H1 (cell line): ENCODE data around the gene NUDT9. TPM values are rescaled to one million over a fixed set of nuclear protein-coding genes. Genes with fewer than 3 reads are reported as not detected.

Experiments used
- CTCF ChIA-PET: fragments of 300-600 bp; sonication (Branson Sonifier 250); formaldehyde crosslinking; loops from one replicate; lab custom pipeline; 2021; ENCODE audit not compliant: partially characterized antibody; lab: Charles Lee
- POLR2A ChIA-PET: fragments of 300-600 bp; sonication (Branson Sonifier 250); formaldehyde crosslinking; loops from one replicate; lab custom pipeline; 2021; ENCODE audit warnings: inconsistent platforms; ENCODE audit not compliant: partially characterized antibody; lab: Charles Lee
- DNase-seq, 2 experiments: peaks; one replicate each; pipeline versions ENCODE4 v3.0.0 to v3.0.0-alpha.2; 2010 to 2022; ENCODE audit warnings: low spot score in 2 of 2, low read depth in 1 of 2, mixed read lengths in 1 of 2
- FAIRE-seq: peaks from 2 replicates; lab custom pipeline; 2011; peaks lifted over from hg19 to GRCh38; lab: Jason Lieb, UNC
- H2AFZ ChIP-seq: 2 replicates; pipeline ENCODE4 v1.8.1; 2012; ENCODE audit warnings: low read length, inconsistent platforms
- H2AK5ac ChIP-seq: 2 replicates; pipeline ENCODE4 v1.6.1; 2013; ENCODE audit warnings: low read depth, low read length
- H2BK120ac ChIP-seq: replicated peaks from 2 replicates; pipeline ENCODE3; 2013; ENCODE audit warnings: low read depth, low read length, inconsistent platforms
- H2BK12ac ChIP-seq: 2 replicates; pipeline ENCODE4 v1.6.1; 2013; ENCODE audit warnings: low read depth, low read length
- H2BK15ac ChIP-seq: 2 replicates; pipeline ENCODE4 v1.6.1; 2013; ENCODE audit warnings: low read length
- H2BK20ac ChIP-seq: 2 replicates; pipeline ENCODE4 v1.6.1; 2013; ENCODE audit warnings: low read length
- H2BK5ac ChIP-seq: 2 replicates; pipeline ENCODE4 v1.6.1; 2013; ENCODE audit warnings: low read depth, low read length
- H3K14ac ChIP-seq: 2 replicates; pipeline ENCODE4 v1.6.1; 2013; ENCODE audit warnings: inconsistent platforms; ENCODE audit not compliant: insufficient read length
- H3K18ac ChIP-seq: 2 replicates; pipeline ENCODE4 v1.6.1; 2013; ENCODE audit warnings: low read length; ENCODE audit errors: extremely low read depth
- H3K23ac ChIP-seq: 2 replicates; pipeline ENCODE4 v1.6.1; 2013; ENCODE audit warnings: inconsistent platforms; ENCODE audit not compliant: insufficient read length
- H3K23me2 ChIP-seq: 2 replicates; pipeline ENCODE4 v1.6.1; 2013; ENCODE audit warnings: low read depth, low read length
- H3K27ac ChIP-seq: 2 replicates; pipeline ENCODE4 v1.6.1; 2011; ENCODE audit warnings: low read depth, low read length, inconsistent platforms
- H3K27me3 ChIP-seq, 4 experiments: replicated peaks in 1 of 4; 1 replicate in 1 of 4; 2 replicates in 3 of 4; pipeline versions ENCODE4 v1.6.1 to v1.8.1; 2011 to 2013; ENCODE audit warnings: low read length in 3 of 4, mild to moderate bottlenecking in 3 of 4, inconsistent platforms in 2 of 4, mixed read lengths in 2 of 4, moderate library complexity in 1 of 4; ENCODE audit not compliant: control insufficient read depth in 3 of 4, insufficient read depth in 3 of 4; ENCODE audit errors: extremely low read depth in 1 of 4
- H3K36me3 ChIP-seq, 4 experiments: 2 replicates each; pipeline versions ENCODE4 v1.6.1 to v1.8.1; 2011 to 2013; ENCODE audit warnings: mild to moderate bottlenecking in 4 of 4, low read length in 3 of 4, moderate library complexity in 2 of 4, control low read depth in 1 of 4, inconsistent platforms in 1 of 4; ENCODE audit not compliant: insufficient read depth in 4 of 4, control insufficient read depth in 2 of 4
- H3K4ac ChIP-seq: replicated peaks from 2 replicates; pipeline ENCODE3; 2013; ENCODE audit warnings: low read length, low read depth, mixed read lengths, inconsistent platforms; ENCODE audit not compliant: insufficient read length
- H3K4me1 ChIP-seq, 4 experiments: replicated peaks in 1 of 4; 1 replicate in 1 of 4; 2 replicates in 3 of 4; pipeline versions ENCODE4 v1.6.1 to v1.8.1; 2011 to 2013; ENCODE audit warnings: low read length in 3 of 4, inconsistent platforms in 2 of 4, mixed read lengths in 1 of 4; ENCODE audit not compliant: insufficient read depth in 4 of 4, control insufficient read depth in 3 of 4
- H3K4me2 ChIP-seq, 2 experiments: 2 replicates each; pipeline versions ENCODE4 v1.6.1 to v1.8.1; 2011 to 2013; ENCODE audit warnings: low read depth in 2 of 2, low read length in 2 of 2, control low read depth in 1 of 2, inconsistent platforms in 1 of 2, mild to moderate bottlenecking in 1 of 2; ENCODE audit not compliant: insufficient read depth in 1 of 2
- H3K4me3 ChIP-seq, 4 experiments: fragments of 200-600, 300-600 bp in 1 of 4; sonication (generic), shearing (Covaris generic), sonication (Bioruptor Twin) in 1 of 4; 2 replicates each; pipeline versions ENCODE4 v1.5.1 to v1.8.1; 2011 to 2016; ENCODE audit warnings: low read length in 4 of 4, low read depth in 3 of 4, control low read depth in 2 of 4, inconsistent platforms in 2 of 4, mild to moderate bottlenecking in 2 of 4, mixed read lengths in 1 of 4, moderate library complexity in 1 of 4; ENCODE audit not compliant: insufficient read depth in 2 of 4; ENCODE audit errors: extremely low read depth in 1 of 4
- H3K56ac ChIP-seq: replicated peaks from 2 replicates; pipeline ENCODE3; 2013; ENCODE audit warnings: low read depth, mild to moderate bottlenecking, mixed read lengths, low read length, inconsistent platforms; ENCODE audit not compliant: insufficient read length
- H3K79me1 ChIP-seq: 2 replicates; pipeline ENCODE4 v1.6.1; 2013; ENCODE audit warnings: low read depth, low read length, control low read depth
- H3K79me2 ChIP-seq, 2 experiments: 2 replicates each; pipeline versions ENCODE4 v1.6.1 to v1.8.1; 2012 to 2013; ENCODE audit warnings: low read length in 2 of 2, mild to moderate bottlenecking in 2 of 2, inconsistent platforms in 1 of 2; ENCODE audit not compliant: insufficient read depth in 2 of 2, control insufficient read depth in 1 of 2
- H3K9ac ChIP-seq, 4 experiments: replicated peaks in 1 of 4; 1 replicate in 1 of 4; 2 replicates in 3 of 4; pipeline versions ENCODE4 v1.6.1 to v1.8.1; 2011 to 2013; ENCODE audit warnings: low read depth in 3 of 4, low read length in 3 of 4, control low read depth in 2 of 4, mild to moderate bottlenecking in 2 of 4, moderate library complexity in 2 of 4, inconsistent platforms in 1 of 4; ENCODE audit errors: extremely low read depth in 1 of 4
- H3K9me3 ChIP-seq, 2 experiments: 2 replicates each; pipeline versions ENCODE4 v1.6.1 to v1.8.1; 2012 to 2013; ENCODE audit warnings: mild to moderate bottlenecking in 2 of 2, moderate library complexity in 2 of 2, control low read depth in 1 of 2, inconsistent platforms in 1 of 2, low read depth in 1 of 2, low read length in 1 of 2, mixed read lengths in 1 of 2; ENCODE audit not compliant: insufficient read depth in 2 of 2
- H4K20me1 ChIP-seq, 2 experiments: replicated peaks in 1 of 2; 2 replicates each; pipeline versions ENCODE3 to v1.8.1; 2011 to 2013; ENCODE audit warnings: inconsistent platforms in 2 of 2, low read length in 2 of 2, mild to moderate bottlenecking in 1 of 2; ENCODE audit not compliant: insufficient read depth in 2 of 2, control insufficient read depth in 1 of 2
- H4K5ac ChIP-seq: 2 replicates; pipeline ENCODE4 v1.6.1; 2013; ENCODE audit warnings: low read length, low read depth, mixed read lengths, inconsistent platforms; ENCODE audit not compliant: insufficient read length
- H4K8ac ChIP-seq: 2 replicates; pipeline ENCODE4 v1.8.0; 2013; ENCODE audit warnings: mild to moderate bottlenecking, moderate library complexity, low read length, inconsistent platforms; ENCODE audit not compliant: insufficient read depth; ENCODE audit errors: extremely low read depth
- H4K91ac ChIP-seq: replicated peaks from 2 replicates; pipeline ENCODE3; 2013; ENCODE audit warnings: low read length, mixed read lengths, inconsistent platforms; ENCODE audit not compliant: insufficient read length
- ASH2L ChIP-seq: fragments of 200-600, 300-600 bp; sonication (generic); IDR thresholded peaks from one replicate; pipeline ENCODE4 v1.7.1; 2017; ENCODE audit warnings: low read length
- EP300 ChIP-seq, 2 experiments: IDR thresholded peaks; 1 replicate in 1 of 2; 2 replicates in 1 of 2; pipeline ENCODE4 v1.6.1; 2011 to 2012; ENCODE audit warnings: low read depth in 2 of 2, low read length in 2 of 2, mild to moderate bottlenecking in 2 of 2, borderline replicate concordance in 1 of 2, inconsistent platforms in 1 of 2, moderate library complexity in 1 of 2
- GTF2F1 ChIP-seq: IDR thresholded peaks from 2 replicates; pipeline ENCODE4 v1.6.1; 2012; ENCODE audit warnings: low read depth, low read length, improper control_type of control experiment, borderline replicate concordance
- POLR2A ChIP-seq, 2 experiments: IDR thresholded peaks; 1 replicate in 1 of 2; 2 replicates in 1 of 2; pipeline ENCODE4 v1.6.1; 2011; ENCODE audit warnings: low read depth in 2 of 2, low read length in 2 of 2, mild to moderate bottlenecking in 2 of 2; ENCODE audit errors: control extremely low read depth in 1 of 2
- RBBP5 ChIP-seq: IDR thresholded peaks from 2 replicates; pipeline ENCODE4 v1.7.1; 2012; ENCODE audit warnings: low read depth, mild to moderate bottlenecking, inconsistent platforms, low read length, moderate library complexity, borderline replicate concordance
- RXRA ChIP-seq: IDR thresholded peaks from 2 replicates; pipeline ENCODE4 v1.6.1; 2011; ENCODE audit warnings: low read depth, mild to moderate bottlenecking, low read length, moderate library complexity; ENCODE audit not compliant: insufficient read depth
- SP4 ChIP-seq: IDR thresholded peaks from 2 replicates; pipeline ENCODE4 v1.6.1; 2012; ENCODE audit warnings: low read length, inconsistent platforms
- polyA plus RNA-seq, 7 experiments: library from polyadenylated mRNA; depleted of rRNA in 3 of 7; stranded (reverse) in 5 of 7; unstranded in 2 of 7; fragments of >200 nt in 5 of 7; fragments of 200-250 nt in 2 of 7; gene quantifications; 1 replicate in 5 of 7; 2 replicates in 1 of 7; 4 replicates in 1 of 7; pipeline versions ENCODE4 v1.2.1 to v1.2.3, GENCODE V29; 2011 to 2013; ENCODE audit warnings: missing spikeins in 2 of 7, mixed read lengths in 2 of 7
- total RNA-seq: library from RNA; stranded (reverse); fragmentation: NEBNext Ultra II Directional; extraction: Animal tissue kit (Norgen Biotek cat#: 25700); gene quantifications from 2 replicates; pipeline ENCODE4 v1.2.1, GENCODE V29; 2021

Gene NUDT9
- total and polyA plus RNA-seq, 2 of the 8 experiments (the other 6 are each of a cell fraction or from before 2014, with no cell fraction given), result 13.2 to 27.6 TPM

DNA sequence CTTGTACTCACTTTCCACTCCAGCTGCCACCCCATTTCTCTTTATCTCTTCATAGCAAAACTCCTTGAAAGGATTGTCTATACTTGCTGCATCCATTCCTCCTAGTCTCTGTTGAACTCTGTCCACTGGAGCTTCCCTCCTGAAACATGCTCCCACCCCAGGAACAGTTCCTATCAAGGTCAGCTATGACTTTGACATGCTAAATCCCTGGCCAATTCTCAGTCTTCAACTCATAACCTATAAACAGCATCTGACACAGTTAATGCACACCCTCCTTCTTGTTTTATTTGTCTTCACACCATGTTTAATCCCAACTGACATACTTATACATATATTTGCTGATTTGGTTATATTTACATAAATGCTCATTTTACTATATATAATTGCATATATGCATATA, 59.0 kb downstream of the NUDT9 start:
- DNase-seq, result no peak
- H3K79me1 ChIP-seq, result no peaks in the 10 kb centered on the region
- H2BK120ac ChIP-seq, result no peak overlapping the region
- no peak overlapping the region for H3K4ac ChIP-seq
- H3K23me2 ChIP-seq, result no peaks in the 10 kb centered on the region
- H3K18ac ChIP-seq, result no peak overlapping the region
- no peak for FAIRE-seq
- no peaks in the 10 kb centered on the region for H3K9me3 ChIP-seq
- ChIA-PET CTCF (interaction anchor here (1.3 to 2.0 kb wide), 3 partner anchors 14 to 24 kb away, joined by 4 to 5 read pairs (median 5); no protein-coding TSS in a partner anchor), POLR2A (no interaction called here)
- no peak overlapping the region for H3K27ac ChIP-seq
- H3K23ac ChIP-seq, result no peak overlapping the region
- H3K4me3 ChIP-seq, result no peak overlapping the region
- no peak overlapping the region for H2BK20ac ChIP-seq
- H3K27me3 ChIP-seq, result 0 out of 7 replicates have a peak, but pooled peaks cover 0 to 2% (median 0%) of the 10 kb centered on the region in 4 experiments
- H3K14ac ChIP-seq, result no peak overlapping the region
- no peak for TF ChIP-seq RBBP5
- no peak for TF ChIP-seq POLR2A (IDR thresholded peaks at IDR 0.05; ENCODE audit: control extremely low read depth in 1 of 2, low read depth in 2 of 2, low read length in 2 of 2)
- no peak for TF ChIP-seq GTF2F1
- TF ChIP-seq ASH2L, result no peak
- no peak for TF ChIP-seq SP4
- TF ChIP-seq RXRA, result no peak
- no peak for TF ChIP-seq EP300 (IDR thresholded peaks at IDR 0.05; ENCODE audit: borderline replicate concordance in 1 of 2, low read depth in 2 of 2, low read length in 2 of 2)
- no peak overlapping the region for H4K8ac ChIP-seq
- H3K79me2 ChIP-seq, result no peaks in the 10 kb centered on the region
- H4K5ac ChIP-seq, result no peak overlapping the region
- H3K36me3 ChIP-seq, result no peaks in the 10 kb centered on the region; a peak in 1 of 8 replicates
- H3K56ac ChIP-seq, result no peak overlapping the region
- H2AK5ac ChIP-seq, result no peak overlapping the region
- no peak overlapping the region for H2BK15ac ChIP-seq
- no peak overlapping the region for H2BK5ac ChIP-seq
- H3K4me2 ChIP-seq, result no peak overlapping the region
- H4K91ac ChIP-seq, result no peak overlapping the region
- H4K20me1 ChIP-seq, result no peaks in the 10 kb centered on the region
- no peak overlapping the region for H2AFZ ChIP-seq
- no peak overlapping the region for H3K9ac ChIP-seq
- H2BK12ac ChIP-seq, result no peak overlapping the region
- H3K4me1 ChIP-seq, result peaks cover 0 to 11% (median 6%) of the 10 kb centered on the region in 4 experiments; a peak in 4 of 7 replicates
